MM.1S (cell line): ENCODE data around the gene PARP1.
"Not testable (repeated sequence)": the region's sequence is repeated elsewhere in the genome, so short reads cannot be mapped to it uniquely, and the experiment has no call there.

Experiments used
- DNase-seq: peaks from one replicate; pipeline ENCODE4 v3.0.0-alpha.2; 2015
- H2AFZ ChIP-seq: fragments of 300-600 bp; sonication (generic); 2 replicates; pipeline ENCODE4 v1.6.0; 2016; ENCODE audit warnings: antibody characterized with exemption, low read length
- H3F3A ChIP-seq: fragments of 300-600 bp; sonication (generic); 2 replicates; pipeline ENCODE4 v1.6.1; 2016; ENCODE audit warnings: mild to moderate bottlenecking, antibody characterized with exemption, low read length, moderate library complexity, mixed read lengths; ENCODE audit not compliant: insufficient read depth
- H3K27ac ChIP-seq: fragments of 300-600 bp; sonication (generic); 2 replicates; pipeline ENCODE4 v1.5.1; 2016; ENCODE audit warnings: mild to moderate bottlenecking, low read length
- H3K27me3 ChIP-seq: fragments of 300-600 bp; sonication (generic); replicated peaks from 2 replicates; pipeline ENCODE4 v1.6.0; 2016; ENCODE audit warnings: low read length; ENCODE audit not compliant: insufficient read depth
- H3K36me3 ChIP-seq: fragments of 300-600 bp; sonication (generic); replicated peaks from 2 replicates; pipeline ENCODE4 v1.6.1; 2016; ENCODE audit warnings: mild to moderate bottlenecking, low read length, mixed read lengths; ENCODE audit not compliant: insufficient read depth
- H3K4me1 ChIP-seq: fragments of 300-600 bp; sonication (generic); 2 replicates; pipeline ENCODE4 v1.6.1; 2016; ENCODE audit warnings: low read length, mixed read lengths
- H3K4me2 ChIP-seq: fragments of 300-600 bp; sonication (generic); 2 replicates; pipeline ENCODE4 v1.6.0; 2016; ENCODE audit warnings: low read depth, low read length
- H3K4me3 ChIP-seq: fragments of 300-600 bp; sonication (generic); 2 replicates; pipeline ENCODE4 v1.5.1; 2016; ENCODE audit warnings: low read length, mixed read lengths
- H3K79me2 ChIP-seq: fragments of 300-600 bp; sonication (generic); 2 replicates; pipeline ENCODE4 v1.6.1; 2016; ENCODE audit warnings: mixed run types, low read length, mixed read lengths
- H3K9ac ChIP-seq: fragments of 300-600 bp; sonication (generic); 2 replicates; pipeline ENCODE4 v1.6.1; 2016; ENCODE audit warnings: low read length, mixed read lengths
- H3K9me2 ChIP-seq: fragments of 300-600 bp; sonication (generic); replicated peaks from 2 replicates; pipeline ENCODE4 v1.6.1; 2016; ENCODE audit warnings: mild to moderate bottlenecking, low read length, mixed read lengths; ENCODE audit not compliant: insufficient read depth
- H3K9me3 ChIP-seq: fragments of 300-600 bp; sonication (generic); replicated peaks from 2 replicates; pipeline ENCODE4 v1.6.1; 2016; ENCODE audit warnings: mild to moderate bottlenecking, low read length, mixed read lengths; ENCODE audit not compliant: insufficient read depth
- H4K20me1 ChIP-seq: fragments of 300-600 bp; sonication (generic); 2 replicates; pipeline ENCODE4 v1.6.1; 2016; ENCODE audit warnings: mild to moderate bottlenecking, low read length, moderate library complexity, mixed read lengths; ENCODE audit not compliant: insufficient read depth
- CTCF ChIP-seq: fragments of 300-600 bp; sonication (generic); IDR thresholded peaks from 2 replicates; pipeline ENCODE4 v1.5.1; 2016; ENCODE audit warnings: antibody characterized with exemption, low read length, mixed read lengths
- EZH2 ChIP-seq: fragments of 300-600 bp; sonication (generic); optimal IDR thresholded peaks from 2 replicates; pipeline ENCODE3; 2017; ENCODE audit warnings: low read depth, mild to moderate bottlenecking, antibody characterized with exemption, low read length, mixed read lengths
- EZH2phosphoT487 ChIP-seq: fragments of 300-600 bp; sonication (generic); IDR thresholded peaks from 2 replicates; pipeline ENCODE4 v1.6.1; 2018; ENCODE audit warnings: antibody characterized with exemption, low read length

The PARP1 gene

GRCh38 chr1:226427131-226427530 is 19.2 kb upstream of the PARP1 start:
- Histone ChIP-seq H3F3A (no peaks in the 10 kb centered on the region), H3K36me3 (no peaks in the 10 kb centered on the region), H2AFZ (no peak overlapping the region), H3K4me2 (no peak overlapping the region), H3K79me2 (no peaks in the 10 kb centered on the region), H3K4me1 (peaks cover 5% of the 10 kb centered on the region; the same call in 1 of the 2 replicates), H4K20me1 (no peaks in the 10 kb centered on the region), H3K27me3 (no peaks in the 10 kb centered on the region), H3K9me3 (no peaks in the 10 kb centered on the region), H3K9ac (no peak overlapping the region), H3K4me3 (no peak overlapping the region), H3K27ac (no peak overlapping the region), H3K9me2 (no peaks in the 10 kb centered on the region)
- TF ChIP-seq EZH2phosphoT487 (no peak), CTCF (no peak), EZH2 (no peak)
- no peak for DNase-seq

GRCh38 chr1:226426395-226426794 is 18.5 kb upstream of the PARP1 start:
- not testable (repeated sequence) for DNase-seq, H3F3A ChIP-seq, H3K79me2 ChIP-seq, H3K27ac ChIP-seq, H3K4me3 ChIP-seq, H3K4me2 ChIP-seq, H2AFZ ChIP-seq, H3K36me3 ChIP-seq, H3K9ac ChIP-seq, H3K27me3 ChIP-seq, H3K9me3 ChIP-seq, H4K20me1 ChIP-seq, H3K4me1 ChIP-seq, H3K9me2 ChIP-seq

- Histone ChIP-seq H4K20me1 (no peaks in the 10 kb centered on the region), H3K27ac (no peak overlapping the region), H3K4me1 (no peaks in the 10 kb centered on the region), H3K79me2 (no peaks in the 10 kb centered on the region), H3K9me3 (no peaks in the 10 kb centered on the region), H3K4me3 (no peak overlapping the region), H3K36me3 (no peaks in the 10 kb centered on the region), H2AFZ (no peak overlapping the region), H3K9ac (no peak overlapping the region), H3K9me2 (no peaks in the 10 kb centered on the region), H3K27me3 (no peaks in the 10 kb centered on the region), H3K4me2 (peak overlapping the region; percentile 30; the same call in 1 of the 2 replicates), H3F3A (no peaks in the 10 kb centered on the region)
- no peak for TF ChIP-seq EZH2phosphoT487
- TF ChIP-seq EZH2 = no peak
- TF ChIP-seq CTCF = no peak
- no peak for DNase-seq
Observed at GRCh38 chr1:226425431-226426031, 17.6 kb upstream of the PARP1 start.

- Histone ChIP-seq H3K4me3 (no peak overlapping the region), H3K4me2 (0 out of 2 replicates have a peak overlapping the region, but pooled peaks have one; percentile 1)
Observed at GRCh38 chr1:226425004-226425378, 17.1 kb upstream of the PARP1 start.

More at GRCh38 chr1:226425004-226425378, 17.1 kb upstream of the PARP1 start:
- Histone ChIP-seq H2AFZ (no peak overlapping the region), H3K36me3 (no peaks in the 10 kb centered on the region), H3K9me3 (no peaks in the 10 kb centered on the region), H3K4me1 (no peaks in the 10 kb centered on the region), H3K27me3 (no peaks in the 10 kb centered on the region), H3F3A (no peaks in the 10 kb centered on the region), H3K27ac (no peak overlapping the region), H3K79me2 (no peaks in the 10 kb centered on the region), H3K9ac (no peak overlapping the region), H4K20me1 (no peaks in the 10 kb centered on the region), H3K9me2 (no peaks in the 10 kb centered on the region)
- TF ChIP-seq EZH2phosphoT487 = no peak
- DNase-seq = no peak
